Cardiac muscle cell (in vitro differentiated cells and primary cell): ENCODE data around the gene SMARCAD1. TPM values are rescaled to one million over a fixed set of nuclear protein-coding genes. Genes with fewer than 3 reads are reported as not detected.

Experiments
- DNase-seq, 2 donors: peaks; one replicate each; pipeline versions ENCODE4 v3.0.0 to v3.0.0-alpha.2; 2010 to 2017; ENCODE audit warnings: low read depth in 1 of 2, low spot score in 1 of 2
- H3K27ac ChIP-seq: fragments of 200-600 bp; sonication (generic); 2 replicates; pipeline ENCODE4 v1.5.1; 2016
- H3K27me3 ChIP-seq: fragments of 200-600 bp; sonication (generic); 2 replicates; pipeline ENCODE4 v1.6.0; 2016; ENCODE audit warnings: control low read depth
- H3K36me3 ChIP-seq: fragments of 200-600 bp; sonication (generic); 2 replicates; pipeline ENCODE4 v1.5.1; 2016; ENCODE audit warnings: control low read depth
- H3K4me1 ChIP-seq: fragments of 200-600 bp; sonication (generic); 2 replicates; pipeline ENCODE4 v1.8.1; 2017; ENCODE audit warnings: low read depth, mild to moderate bottlenecking, mixed run types
- H3K4me3 ChIP-seq: fragments of 200-600 bp; sonication (generic); 2 replicates; pipeline ENCODE4 v1.5.1; 2016; ENCODE audit warnings: mild to moderate bottlenecking
- H3K9me3 ChIP-seq: fragments of 200-600 bp; sonication (generic); 2 replicates; pipeline ENCODE4 v1.5.1; 2017; ENCODE audit warnings: low read depth, mild to moderate bottlenecking, control low read depth
- CTCF ChIP-seq: IDR thresholded peaks from 2 replicates; pipeline ENCODE4 v1.5.1; 2012; ENCODE audit warnings: low read depth, mild to moderate bottlenecking, low read length
- polyA plus RNA-seq: library from polyadenylated mRNA; unstranded; fragments of >200 nt; fragmentation: Nextera tagmentation; extraction: Ambion mirVana; gene quantifications from 2 replicates; pipeline ENCODE4 v1.2.1, GENCODE V29; 2016
- total RNA-seq: library from RNA; depleted of rRNA; stranded (reverse); fragments of >200 nt; gene quantifications from 2 replicates; pipeline ENCODE4 v1.2.3, GENCODE V29; 2016

Gene SMARCAD1
- total and polyA plus RNA-seq, 2 experiments from 2014 or later = 19.4 to 20.6 TPM

GRCh38 chr4:94181815-94182214 lies 25.9 kb upstream of the SMARCAD1 start:
- Histone ChIP-seq H3K9me3 (no peaks in the 10 kb centered on the region), H3K4me3 (no peak overlapping the region), H3K27me3 (no peaks in the 10 kb centered on the region), H3K27ac (no peak overlapping the region), H3K36me3 (no peaks in the 10 kb centered on the region), H3K4me1 (no peaks in the 10 kb centered on the region)
- no peak for TF ChIP-seq CTCF
- no peak for DNase-seq

- Histone ChIP-seq H3K4me1 (no peaks in the 10 kb centered on the region), H3K9me3 (no peaks in the 10 kb centered on the region), H3K27ac (no peak overlapping the region), H3K27me3 (no peaks in the 10 kb centered on the region), H3K36me3 (no peaks in the 10 kb centered on the region), H3K4me3 (no peak overlapping the region)
- TF ChIP-seq CTCF = no peak
- no peak for DNase-seq
These were observed 4.9 kb upstream of the SMARCAD1 start for GRCh38 chr4:94202769-94203168.

GRCh38 chr4:94208266-94208665 lies 601 bp downstream of the SMARCAD1 start:
- Histone ChIP-seq H3K27me3 (no peaks in the 10 kb centered on the region), H3K4me3 (peak overlapping the region; percentile 72), H3K4me1 (peaks cover 8% of the 10 kb centered on the region), H3K9me3 (no peaks in the 10 kb centered on the region), H3K36me3 (peaks cover 21% of the 10 kb centered on the region), H3K27ac (peak overlapping the region; percentile 95)
- no peak for TF ChIP-seq CTCF
- peak in 1 of 2 donors; percentile 1 for DNase-seq

- no peak for DNase-seq
- Histone ChIP-seq H3K27me3 (no peaks in the 10 kb centered on the region), H3K36me3 (peaks cover 28% of the 10 kb centered on the region), H3K9me3 (no peaks in the 10 kb centered on the region), H3K4me3 (peak overlapping the region; percentile 72), H3K27ac (peak overlapping the region; percentile 95), H3K4me1 (peaks cover 8% of the 10 kb centered on the region)
- no peak for TF ChIP-seq CTCF
These were observed 1.3 kb downstream of the SMARCAD1 start for GRCh38 chr4:94208918-94209317.

- TF ChIP-seq CTCF = no peak
- Histone ChIP-seq H3K27me3 (no peaks in the 10 kb centered on the region), H3K9me3 (no peaks in the 10 kb centered on the region), H3K36me3 (peaks cover 45% of the 10 kb centered on the region), H3K27ac (no peak overlapping the region), H3K4me1 (peaks cover 8% of the 10 kb centered on the region), H3K4me3 (no peak overlapping the region)
- DNase-seq = no peak
These were observed 4.2 kb downstream of the SMARCAD1 start for GRCh38 chr4:94211861-94212260.
